A673 (cell line): ENCODE measurements around the gene SETX. TPM values are rescaled to one million over a fixed set of nuclear protein-coding genes. Genes with fewer than 3 reads are reported as not detected.

ENCODE experiments used
- BruUV-seq: library from RNA; stranded (reverse); fragments of 400-500 nt; replicated peaks from 2 replicates; lab custom pipeline; 2021; lab: Mats Ljungman, UMichigan
- CTCF ChIA-PET: fragments of 300-600 bp; sonication (Branson Sonifier 250); formaldehyde crosslinking; loops from one replicate; lab custom pipeline; 2022; ENCODE audit warnings: antibody characterized with exemption; lab: Charles Lee
- POLR2A ChIA-PET: fragments of 300-600 bp; sonication (Branson Sonifier 250); formaldehyde crosslinking; loops from one replicate; lab custom pipeline; 2022; ENCODE audit warnings: antibody characterized with exemption; ENCODE audit not compliant: low non-redundant PET; lab: Charles Lee
- DNase-seq: peaks from one replicate; pipeline ENCODE4 v3.0.0-alpha.2; 2015; ENCODE audit warnings: low spot score
- H3K27ac ChIP-seq: fragments of 200-600 bp; sonication (generic); 2 replicates; pipeline ENCODE4 v1.5.1; 2016; ENCODE audit warnings: mixed run types, low read depth, mild to moderate bottlenecking, mixed read lengths, antibody characterized with exemption, low read length; ENCODE audit not compliant: poor library complexity, severe bottlenecking
- H3K27me3 ChIP-seq: fragments of 200-600 bp; sonication (generic); replicated peaks from 2 replicates; pipeline ENCODE4 v1.6.1; 2017; ENCODE audit warnings: mixed run types, low read depth, mild to moderate bottlenecking, mixed read lengths, antibody characterized with exemption, low read length; ENCODE audit not compliant: insufficient read depth, poor library complexity
- H3K36me3 ChIP-seq: fragments of 200-600 bp; sonication (generic); 2 replicates; pipeline ENCODE4 v1.6.1; 2016; ENCODE audit warnings: mixed run types, mild to moderate bottlenecking, mixed read lengths, antibody characterized with exemption, low read length; ENCODE audit not compliant: insufficient read depth, poor library complexity, severe bottlenecking
- H3K4me1 ChIP-seq: fragments of 200-600 bp; sonication (generic); 2 replicates; pipeline ENCODE4 v1.6.1; 2017; ENCODE audit warnings: mixed run types, mild to moderate bottlenecking, mixed read lengths, antibody characterized with exemption, low read length; ENCODE audit not compliant: insufficient read depth, poor library complexity, severe bottlenecking
- H3K4me3 ChIP-seq: fragments of 200-600 bp; sonication (generic); 2 replicates; pipeline ENCODE4 v1.5.1; 2016; ENCODE audit warnings: low read depth, mixed run types, mild to moderate bottlenecking, mixed read lengths, low read length; ENCODE audit not compliant: poor library complexity, severe bottlenecking
- H3K9me3 ChIP-seq: fragments of 200-600 bp; sonication (generic); 2 replicates; pipeline ENCODE4 v1.6.1; 2016; ENCODE audit warnings: mixed run types, low read depth, mild to moderate bottlenecking, mixed read lengths, antibody characterized with exemption, low read length; ENCODE audit not compliant: poor library complexity, severe bottlenecking
- EZH2 ChIP-seq: fragments of 200-600 bp; sonication (generic); IDR thresholded peaks from 2 replicates; pipeline ENCODE4 v1.6.1; 2017; ENCODE audit warnings: borderline replicate concordance, low read depth, mild to moderate bottlenecking, mixed read lengths, antibody characterized with exemption, low read length; ENCODE audit not compliant: poor library complexity, severe bottlenecking
- intact Hi-C: fragments of 100-400 bp; cut with micrococcal nuclease; formaldehyde crosslinking; loops from one replicate; pipeline ENCODE4 v1.10.0; 2022; ENCODE audit not compliant: unreplicated experiment
- total RNA-seq: library from RNA; stranded (reverse); gene quantifications from 2 replicates; pipeline ENCODE4 v1.2.3, GENCODE V29; 2021
- TF ChIP-seq, protein P1 (sequence below): fragments of 300-800, 200-600 bp; sonication (generic); conservative IDR thresholded peaks from 2 replicates; pipeline ENCODE4 v1.5.1; 2017; ENCODE audit warnings: low read depth, mild to moderate bottlenecking, antibody characterized with exemption, low read length, moderate library complexity, mixed read lengths

Gene SETX
- total RNA-seq, 1 experiment from 2014 or later, result 41.4 TPM

DNA sequence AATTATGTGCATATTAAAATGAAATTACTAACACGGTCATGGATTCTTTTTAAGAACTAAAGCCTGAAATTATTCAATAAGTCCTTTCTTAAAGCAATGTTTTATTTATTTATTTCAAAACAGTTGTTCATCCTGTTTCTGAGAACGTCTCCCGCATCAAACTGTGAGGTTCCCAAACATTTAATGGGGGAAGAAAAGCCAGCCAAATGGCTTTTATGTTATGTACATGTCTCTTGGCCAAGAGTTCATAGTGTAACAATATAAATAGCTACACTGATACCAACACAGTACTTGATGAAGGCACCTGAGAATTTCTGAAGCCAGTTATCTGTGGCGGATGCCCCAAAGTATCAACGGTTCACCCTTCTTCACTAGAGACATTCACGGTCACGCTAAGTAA lies 36.2 kb upstream of the SETX start:
- ChIA-PET CTCF (no interaction called here), POLR2A (no interaction called here)
- DNase-seq, result no peak
- BruUV-seq, result no TSS peak
- no peaks in the 10 kb centered on the region for H3K4me1 ChIP-seq
- H3K4me3 ChIP-seq, result no peak overlapping the region
- H3K27ac ChIP-seq, result no peak overlapping the region
- H3K27me3 ChIP-seq, result no peaks in the 10 kb centered on the region
- intact Hi-C loops, result no loop called here
- TF ChIP-seq, protein P1, sequence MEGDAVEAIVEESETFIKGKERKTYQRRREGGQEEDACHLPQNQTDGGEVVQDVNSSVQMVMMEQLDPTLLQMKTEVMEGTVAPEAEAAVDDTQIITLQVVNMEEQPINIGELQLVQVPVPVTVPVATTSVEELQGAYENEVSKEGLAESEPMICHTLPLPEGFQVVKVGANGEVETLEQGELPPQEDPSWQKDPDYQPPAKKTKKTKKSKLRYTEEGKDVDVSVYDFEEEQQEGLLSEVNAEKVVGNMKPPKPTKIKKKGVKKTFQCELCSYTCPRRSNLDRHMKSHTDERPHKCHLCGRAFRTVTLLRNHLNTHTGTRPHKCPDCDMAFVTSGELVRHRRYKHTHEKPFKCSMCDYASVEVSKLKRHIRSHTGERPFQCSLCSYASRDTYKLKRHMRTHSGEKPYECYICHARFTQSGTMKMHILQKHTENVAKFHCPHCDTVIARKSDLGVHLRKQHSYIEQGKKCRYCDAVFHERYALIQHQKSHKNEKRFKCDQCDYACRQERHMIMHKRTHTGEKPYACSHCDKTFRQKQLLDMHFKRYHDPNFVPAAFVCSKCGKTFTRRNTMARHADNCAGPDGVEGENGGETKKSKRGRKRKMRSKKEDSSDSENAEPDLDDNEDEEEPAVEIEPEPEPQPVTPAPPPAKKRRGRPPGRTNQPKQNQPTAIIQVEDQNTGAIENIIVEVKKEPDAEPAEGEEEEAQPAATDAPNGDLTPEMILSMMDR, result no peak
- no peak for TF ChIP-seq EZH2
- H3K9me3 ChIP-seq, result no peaks in the 10 kb centered on the region
- peaks cover 88% of the 10 kb centered on the region for H3K36me3 ChIP-seq

DNA sequence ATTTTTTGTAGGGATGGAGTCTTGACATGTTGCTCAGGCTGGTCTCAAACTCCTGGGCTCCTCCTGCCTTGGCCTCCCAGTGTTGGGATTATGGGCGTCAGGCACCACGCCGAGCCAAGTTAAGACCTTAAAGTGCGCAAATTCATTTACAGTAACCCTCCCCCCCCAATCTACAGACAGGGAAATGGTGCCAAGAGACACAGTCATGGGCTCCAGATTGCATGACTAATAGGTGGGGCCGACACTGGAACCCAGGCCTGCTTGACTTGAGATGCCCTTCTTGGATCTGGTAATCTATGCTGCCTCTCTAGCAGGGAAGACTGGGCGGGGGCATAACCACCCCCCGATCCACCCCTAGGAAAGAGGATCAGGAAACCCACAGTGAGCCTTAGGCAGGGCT lies 32.3 kb upstream of the SETX start:
- no peaks in the 10 kb centered on the region for H3K9me3 ChIP-seq
- TF ChIP-seq EZH2, result no peak
- TF ChIP-seq, protein P1, result no peak
- H3K27me3 ChIP-seq, result no peaks in the 10 kb centered on the region
- no TSS peak for BruUV-seq
- H3K27ac ChIP-seq, result no peak overlapping the region
- no peak for DNase-seq
- POLR2A ChIA-PET, result no interaction called here
- peaks cover 78% of the 10 kb centered on the region for H3K36me3 ChIP-seq
- intact Hi-C loops, result loop anchor here (5.0 kb wide), 1 partner anchor 45 kb away; no protein-coding TSS in a partner anchor
- CTCF ChIA-PET, result no interaction called here
- no peaks in the 10 kb centered on the region for H3K4me1 ChIP-seq
- no peak overlapping the region for H3K4me3 ChIP-seq

DNA sequence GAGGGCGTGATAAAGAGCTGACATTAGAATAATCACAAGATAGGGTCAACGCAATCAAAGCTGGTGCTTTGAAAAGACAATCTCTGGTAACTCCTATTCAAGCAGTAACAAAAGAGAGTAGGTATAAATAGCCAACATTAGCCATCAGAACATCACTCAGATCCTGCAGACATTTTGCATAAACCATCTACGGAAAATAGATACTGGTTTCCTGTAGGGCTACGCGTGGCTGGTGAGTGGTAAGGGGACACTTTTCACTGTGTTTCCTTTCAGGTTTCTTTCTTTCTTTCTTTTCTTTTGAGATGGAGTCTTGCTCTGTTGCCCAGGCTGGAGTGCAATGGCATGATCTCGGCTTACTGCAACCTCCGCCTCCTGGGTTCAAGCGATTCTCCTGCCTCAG lies 29.6 kb upstream of the SETX start:
- Histone ChIP-seq H3K9me3 (no peaks in the 10 kb centered on the region), H3K27me3 (no peaks in the 10 kb centered on the region), H3K4me1 (no peaks in the 10 kb centered on the region), H3K27ac (no peak overlapping the region), H3K36me3 (peaks cover 55% of the 10 kb centered on the region), H3K4me3 (no peak overlapping the region)
- BruUV-seq, result no TSS peak
- POLR2A ChIA-PET, result no interaction called here
- DNase-seq, result no peak
- no peak for TF ChIP-seq EZH2
- TF ChIP-seq, protein P1, result no peak
- intact Hi-C loops, result no loop called here
- CTCF ChIA-PET, result no interaction called here
